Large intestine (tissue), 3 donors: ENCODE measurements around the gene ITGA6. TPM values are rescaled to one million over a fixed set of nuclear protein-coding genes. Genes with fewer than 3 reads are reported as not detected.

Source experiments
- DNase-seq, 2 donors: peaks; one replicate each; pipeline versions ENCODE4 v3.0.0 to v3.0.0-alpha.2; 2013
- H3K27ac ChIP-seq: one replicate; pipeline ENCODE4 v1.5.1; 2013; ENCODE audit warnings: low read length
- H3K27me3 ChIP-seq: 2 replicates; pipeline ENCODE4 v1.6.1; 2013; ENCODE audit warnings: low read length; ENCODE audit not compliant: control insufficient read depth, insufficient read depth
- H3K36me3 ChIP-seq: 2 replicates; pipeline ENCODE4 v1.6.1; 2013; ENCODE audit warnings: low read length; ENCODE audit not compliant: control insufficient read depth, insufficient read depth
- H3K4me1 ChIP-seq: one replicate; pipeline ENCODE4 v1.6.1; 2013; ENCODE audit warnings: low read length; ENCODE audit not compliant: control insufficient read depth, insufficient read depth
- H3K4me3 ChIP-seq: one replicate; pipeline ENCODE4 v1.5.1; 2013; ENCODE audit warnings: low read length
- H3K9me3 ChIP-seq: one replicate; pipeline ENCODE4 v1.6.1; 2013; ENCODE audit warnings: mild to moderate bottlenecking, low read depth, low read length, moderate library complexity; ENCODE audit not compliant: control insufficient read depth
- WGBS: methylation state at CpG from one replicate; pipeline ENCODE4 v1.1.5; 2013; ENCODE audit warnings: low lambda C conversion rate; ENCODE audit not compliant: insufficient coverage; 5-methylcytosine and 5-hydroxymethylcytosine counted together
- polyA plus RNA-seq: library from polyadenylated mRNA; unstranded; fragments of 120-200 nt; gene quantifications from one replicate; pipeline ENCODE4 v1.2.1, GENCODE V29; 2013

Gene ITGA6
- polyA plus RNA-seq, 1 donor, result 75.8 TPM

DNA sequence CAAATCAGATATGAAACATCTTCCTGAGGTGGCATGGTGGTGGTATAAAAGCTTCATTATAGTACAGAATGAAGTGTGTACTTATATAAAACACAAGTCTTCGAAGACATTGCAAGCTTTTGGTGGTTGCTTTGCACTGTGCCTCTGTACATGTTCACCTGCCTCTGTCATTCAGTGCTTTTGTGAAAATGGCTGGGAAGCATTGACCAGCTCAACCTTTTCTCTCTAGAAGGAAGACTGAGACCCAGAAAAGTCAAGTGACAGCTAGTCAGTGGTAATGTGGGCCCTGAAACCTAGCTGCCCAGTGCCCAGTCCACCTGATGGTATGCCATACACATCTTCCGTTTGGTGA, 12.1 kb downstream of the ITGA6 start:
- Histone ChIP-seq H3K9me3 (no peaks in the 10 kb centered on the region), H3K4me3 (no peak overlapping the region), H3K27me3 (no peaks in the 10 kb centered on the region), H3K4me1 (peaks cover 82% of the 10 kb centered on the region), H3K27ac (peak overlapping the region; percentile 81), H3K36me3 (no peaks in the 10 kb centered on the region)
- no CpG with 5 or more reads among the region's 2 CpGs for WGBS
- DNase-seq, result no peak

GRCh38 chr2:172439911-172440310, 12.5 kb downstream of the ITGA6 start:
- Histone ChIP-seq H3K27ac (peak overlapping the region; percentile 81), H3K9me3 (no peaks in the 10 kb centered on the region), H3K4me1 (peaks cover 78% of the 10 kb centered on the region), H3K36me3 (no peaks in the 10 kb centered on the region), H3K4me3 (no peak overlapping the region), H3K27me3 (no peaks in the 10 kb centered on the region)
- peak in 1 of 2 donors; percentile 24 for DNase-seq
- WGBS, result no CpG with 5 or more reads among the region's 1 CpG

- Histone ChIP-seq H3K4me1 (peaks cover 72% of the 10 kb centered on the region), H3K9me3 (no peaks in the 10 kb centered on the region), H3K4me3 (no peak overlapping the region), H3K36me3 (no peaks in the 10 kb centered on the region), H3K27ac (peak overlapping the region; percentile 81), H3K27me3 (no peaks in the 10 kb centered on the region)
- no CpG with 5 or more reads among the region's 1 CpG for WGBS
- peak; percentile 77 to 91 for DNase-seq
Observed at GRCh38 chr2:172440795-172441194, 13.4 kb downstream of the ITGA6 start.

- 68% methylated on average over 2 of the region's 10 CpGs for WGBS
- Histone ChIP-seq H3K4me3 (no peak overlapping the region), H3K4me1 (peaks cover 65% of the 10 kb centered on the region)
Observed at GRCh38 chr2:172442072-172442895, 14.9 kb downstream of the ITGA6 start.

GRCh38 chr2:172445851-172446250, 18.5 kb downstream of the ITGA6 start:
- Histone ChIP-seq H3K27me3 (no peaks in the 10 kb centered on the region), H3K9me3 (no peaks in the 10 kb centered on the region), H3K36me3 (no peaks in the 10 kb centered on the region), H3K4me1 (peaks cover 56% of the 10 kb centered on the region), H3K27ac (peak overlapping the region; percentile 70), H3K4me3 (no peak overlapping the region)
- no CpG with 5 or more reads among the region's 1 CpG for WGBS
- DNase-seq, result no peak

More at GRCh38 chr2:172442072-172442895, 14.9 kb downstream of the ITGA6 start:
- no peaks in the 10 kb centered on the region for H3K9me3 ChIP-seq
- no peaks in the 10 kb centered on the region for H3K36me3 ChIP-seq
- DNase-seq, result peak; percentile 96 to 98
- H3K27ac ChIP-seq, result peak overlapping the region; percentile 81
- no peaks in the 10 kb centered on the region for H3K27me3 ChIP-seq

- DNase-seq, result peak; percentile 81 to 90
- Histone ChIP-seq H3K4me1 (peaks cover 49% of the 10 kb centered on the region), H3K36me3 (no peaks in the 10 kb centered on the region), H3K4me3 (no peak overlapping the region), H3K27ac (peak overlapping the region; percentile 70), H3K27me3 (no peaks in the 10 kb centered on the region), H3K9me3 (no peaks in the 10 kb centered on the region)
- 20% methylated on average over 1 of the region's 6 CpGs for WGBS
Observed at GRCh38 chr2:172446474-172447063, 19.2 kb downstream of the ITGA6 start.

DNA sequence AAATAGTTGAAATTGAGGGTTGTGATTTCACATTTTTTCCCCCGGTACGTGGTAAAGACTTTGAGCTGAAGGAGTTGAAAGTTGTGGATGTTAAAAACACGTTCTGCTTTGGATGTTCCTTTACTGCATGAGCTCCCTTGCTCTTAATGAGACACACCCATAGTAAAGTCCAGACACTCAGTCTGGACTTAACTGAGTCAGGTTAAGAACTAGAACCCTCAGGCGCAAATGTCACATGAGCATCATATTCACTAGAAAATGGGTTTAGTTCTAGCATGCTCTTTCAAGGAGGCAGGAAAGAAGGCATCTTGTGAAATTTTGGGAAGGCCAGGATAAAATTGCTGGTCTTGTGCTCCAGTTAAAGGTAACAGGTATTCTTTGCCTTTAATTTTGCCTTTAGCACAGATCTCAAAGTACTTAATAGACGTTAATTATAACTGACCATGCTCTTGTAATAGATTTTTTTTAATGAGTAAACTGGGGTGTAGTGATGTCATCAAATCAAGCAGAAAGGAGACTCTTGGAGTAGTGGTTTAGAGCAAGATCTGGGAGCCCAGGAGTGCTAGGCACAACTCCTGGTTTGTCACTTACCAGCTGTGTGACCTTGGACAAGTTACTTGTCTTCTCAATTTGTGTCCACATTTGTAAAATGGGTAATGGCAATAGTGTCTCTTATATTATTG, 20.6 kb downstream of the ITGA6 start:
- Histone ChIP-seq H3K36me3 (no peaks in the 10 kb centered on the region), H3K27me3 (no peaks in the 10 kb centered on the region), H3K27ac (peak overlapping the region; percentile 70), H3K4me3 (no peak overlapping the region), H3K9me3 (no peaks in the 10 kb centered on the region), H3K4me1 (peaks cover 42% of the 10 kb centered on the region)
- peak; percentile 80 to 88 for DNase-seq
- WGBS, result 53% methylated on average over 2 of the region's 5 CpGs

DNA sequence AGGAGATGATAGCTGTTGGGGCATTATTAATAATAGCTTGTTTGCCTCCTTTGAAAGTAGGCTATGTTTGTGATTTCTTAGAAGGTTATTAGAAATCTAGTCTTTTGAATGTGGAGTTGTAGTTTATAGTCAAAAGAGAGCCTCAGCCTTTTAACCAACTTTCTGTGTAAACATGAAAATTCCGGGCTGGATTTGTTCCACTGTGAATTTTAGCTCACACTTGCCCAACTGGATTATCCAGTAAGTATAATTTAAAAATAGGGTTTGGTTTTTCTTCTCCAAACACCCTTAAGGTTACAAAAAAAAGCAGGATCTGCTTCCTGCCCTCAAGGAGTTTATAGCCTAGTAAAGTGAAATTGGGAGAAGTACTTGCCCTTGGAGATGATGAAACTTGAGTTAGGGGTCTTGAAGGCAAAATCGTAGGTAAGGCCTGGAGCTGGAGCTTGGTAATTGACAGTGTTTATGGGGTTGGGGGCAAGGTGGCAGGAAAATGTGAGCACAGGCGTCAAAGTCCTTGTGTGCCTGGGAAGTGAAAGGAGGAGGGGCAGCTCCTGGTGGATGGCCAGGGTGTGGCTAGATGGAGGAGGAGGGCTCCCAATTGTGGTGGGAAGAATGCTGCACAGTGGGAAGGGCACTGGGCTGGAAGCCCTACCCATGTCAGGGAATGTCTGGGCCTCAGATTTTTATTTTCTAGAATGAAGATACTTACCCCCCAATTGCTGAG, 21.3 kb downstream of the ITGA6 start:
- peak overlapping the region; percentile 70 for H3K27ac ChIP-seq
- peak; percentile 85 to 92 for DNase-seq
- 40% methylated on average over 1 of the region's 3 CpGs for WGBS
- no peaks in the 10 kb centered on the region for H3K9me3 ChIP-seq
- no peaks in the 10 kb centered on the region for H3K27me3 ChIP-seq
- H3K36me3 ChIP-seq, result no peaks in the 10 kb centered on the region
- peaks cover 34% of the 10 kb centered on the region for H3K4me1 ChIP-seq
- no peak overlapping the region for H3K4me3 ChIP-seq

- Histone ChIP-seq H3K27ac (no peak overlapping the region), H3K36me3 (no peaks in the 10 kb centered on the region), H3K27me3 (no peaks in the 10 kb centered on the region), H3K4me1 (peaks cover 38% of the 10 kb centered on the region), H3K4me3 (no peak overlapping the region), H3K9me3 (no peaks in the 10 kb centered on the region)
- DNase-seq, result no peak
- 100% methylated on average over 4 of the region's 8 CpGs for WGBS
Observed at GRCh38 chr2:172449911-172450550, 22.6 kb downstream of the ITGA6 start.

- no peak overlapping the region for H3K27ac ChIP-seq
- peaks cover 44% of the 10 kb centered on the region for H3K4me1 ChIP-seq
- DNase-seq, result no peak
- WGBS, result no CpG with 5 or more reads among the region's 5 CpGs
- no peaks in the 10 kb centered on the region for H3K9me3 ChIP-seq
- no peaks in the 10 kb centered on the region for H3K36me3 ChIP-seq
- H3K4me3 ChIP-seq, result no peak overlapping the region
- H3K27me3 ChIP-seq, result no peaks in the 10 kb centered on the region
Observed at GRCh38 chr2:172451923-172452322, 24.5 kb downstream of the ITGA6 start.
